Measurements from ENCODE around the gene TXNDC11. TPM values are rescaled to one million over a fixed set of nuclear protein-coding genes. Genes with fewer than 3 reads are reported as not detected.

The TXNDC11 gene
- total RNA-seq, 1 experiment from 2014 or later = 30.9 TPM

GRCh38 chr16:11660565-11660964 is 82.1 kb downstream of the TXNDC11 start:
- no peak overlapping the region for H3K4me2 ChIP-seq
- H3K27ac ChIP-seq = no peak overlapping the region
- H3F3A ChIP-seq (ENCODE audit: insufficient read depth, low read depth) = peaks cover 3% of the 10 kb centered on the region; the same call in 1 of the 2 replicates
- CTCF ChIA-PET = interaction anchor here (0.7 kb wide), 1 partner anchor 121 kb away, joined by 10 read pairs; no protein-coding TSS in a partner anchor
- POLR2A ChIA-PET (ENCODE audit: unreplicated experiment) = no interaction called here
- H3K9me2 ChIP-seq (ENCODE audit: insufficient read depth) = no peaks in the 10 kb centered on the region
- no peaks in the 10 kb centered on the region for H3K4me1 ChIP-seq (replicated peaks; ENCODE audit: insufficient read depth)
- no TSS peak for BruUV-seq (replicated peaks)
- no peak for DNase-seq
- intact Hi-C loops (cut with micrococcal nuclease; ENCODE audit: unreplicated experiment) = no loop called here
- no peaks in the 10 kb centered on the region for H4K20me1 ChIP-seq (ENCODE audit: insufficient read depth)
- H3K27me3 ChIP-seq (ENCODE audit: insufficient read depth, low read depth) = no peaks in the 10 kb centered on the region
- no peak overlapping the region for H3K4me3 ChIP-seq
- no peaks in the 10 kb centered on the region for H3K79me2 ChIP-seq (ENCODE audit: low read depth)
- no peak overlapping the region for H2AFZ ChIP-seq
- TF ChIP-seq, protein P1, sequence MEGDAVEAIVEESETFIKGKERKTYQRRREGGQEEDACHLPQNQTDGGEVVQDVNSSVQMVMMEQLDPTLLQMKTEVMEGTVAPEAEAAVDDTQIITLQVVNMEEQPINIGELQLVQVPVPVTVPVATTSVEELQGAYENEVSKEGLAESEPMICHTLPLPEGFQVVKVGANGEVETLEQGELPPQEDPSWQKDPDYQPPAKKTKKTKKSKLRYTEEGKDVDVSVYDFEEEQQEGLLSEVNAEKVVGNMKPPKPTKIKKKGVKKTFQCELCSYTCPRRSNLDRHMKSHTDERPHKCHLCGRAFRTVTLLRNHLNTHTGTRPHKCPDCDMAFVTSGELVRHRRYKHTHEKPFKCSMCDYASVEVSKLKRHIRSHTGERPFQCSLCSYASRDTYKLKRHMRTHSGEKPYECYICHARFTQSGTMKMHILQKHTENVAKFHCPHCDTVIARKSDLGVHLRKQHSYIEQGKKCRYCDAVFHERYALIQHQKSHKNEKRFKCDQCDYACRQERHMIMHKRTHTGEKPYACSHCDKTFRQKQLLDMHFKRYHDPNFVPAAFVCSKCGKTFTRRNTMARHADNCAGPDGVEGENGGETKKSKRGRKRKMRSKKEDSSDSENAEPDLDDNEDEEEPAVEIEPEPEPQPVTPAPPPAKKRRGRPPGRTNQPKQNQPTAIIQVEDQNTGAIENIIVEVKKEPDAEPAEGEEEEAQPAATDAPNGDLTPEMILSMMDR (conservative IDR thresholded peaks at IDR 0.05) = no peak
- no peak for TF ChIP-seq EZH2 (IDR thresholded peaks at IDR 0.05; ENCODE audit: low read depth)
- no peaks in the 10 kb centered on the region for H3K9me3 ChIP-seq (ENCODE audit: insufficient read depth, low read depth)
- H3K36me3 ChIP-seq (ENCODE audit: low read depth) = no peaks in the 10 kb centered on the region

DNA sequence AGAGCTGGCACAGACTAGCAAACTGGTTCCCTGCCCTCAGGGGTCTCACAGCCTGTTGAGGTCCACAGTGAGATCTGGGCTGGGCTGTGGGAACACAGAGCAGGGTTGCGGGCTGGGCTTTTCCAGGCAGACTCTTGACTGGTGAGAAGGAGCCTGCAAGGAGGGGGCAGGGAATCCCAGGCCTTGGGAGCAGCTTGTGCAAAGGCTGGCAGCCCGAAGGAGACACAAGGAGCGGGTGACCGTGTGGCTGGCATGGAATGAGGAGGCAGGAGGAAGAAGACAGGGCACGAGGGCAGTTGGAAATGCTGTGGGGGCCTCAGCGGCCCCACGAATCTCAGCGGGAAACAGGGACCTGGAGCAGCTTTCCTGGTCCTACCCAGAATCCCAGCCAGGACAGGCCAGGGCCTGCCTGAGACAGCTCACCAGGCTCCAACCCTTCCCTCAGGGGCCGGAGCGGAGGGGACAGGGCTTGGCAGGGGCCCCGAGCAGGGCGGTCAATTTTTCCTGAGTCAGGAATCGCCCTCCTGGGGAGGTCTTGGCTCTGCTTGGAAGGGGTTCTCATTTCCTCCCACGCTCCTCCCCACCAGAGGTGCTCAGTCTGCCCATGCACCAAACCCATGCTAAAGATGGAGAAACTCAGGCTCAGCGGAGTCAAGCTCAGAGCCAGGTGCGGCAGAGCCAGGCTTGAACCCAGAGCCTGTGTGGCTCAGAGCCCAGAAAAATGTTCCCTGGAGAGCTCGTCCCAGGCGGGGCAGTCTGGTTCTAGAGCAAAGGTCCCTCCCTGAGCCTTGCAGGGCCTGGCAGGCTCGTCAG is 83.6 kb downstream of the TXNDC11 start:
- Histone ChIP-seq H3K27me3 (ENCODE audit: insufficient read depth, low read depth) (no peaks in the 10 kb centered on the region), H3K9me2 (ENCODE audit: insufficient read depth) (no peaks in the 10 kb centered on the region), H3K4me1 (replicated peaks; ENCODE audit: insufficient read depth) (no peaks in the 10 kb centered on the region), H4K20me1 (ENCODE audit: insufficient read depth) (no peaks in the 10 kb centered on the region), H3K4me3 (no peak overlapping the region), H3K4me2 (no peak overlapping the region), H3F3A (ENCODE audit: insufficient read depth, low read depth) (no peaks in the 10 kb centered on the region), H3K36me3 (ENCODE audit: low read depth) (no peaks in the 10 kb centered on the region), H2AFZ (no peak overlapping the region), H3K27ac (no peak overlapping the region), H3K9me3 (ENCODE audit: insufficient read depth, low read depth) (no peaks in the 10 kb centered on the region), H3K79me2 (ENCODE audit: low read depth) (no peaks in the 10 kb centered on the region)
- no TSS peak for BruUV-seq (replicated peaks)
- TF ChIP-seq EZH2 (IDR thresholded peaks at IDR 0.05; ENCODE audit: low read depth) = no peak
- TF ChIP-seq, protein P1 (conservative IDR thresholded peaks at IDR 0.05) = no peak
- ChIA-PET CTCF (interaction anchor here (0.6 kb wide), 2 partner anchors 251 to 404 kb away, joined by 3 to 9 read pairs; no protein-coding TSS in a partner anchor), POLR2A (ENCODE audit: unreplicated experiment) (interaction anchor here (0.6 kb wide), 1 partner anchor 19 kb away, joined by 5 read pairs; no protein-coding TSS in a partner anchor)
- DNase-seq = no peak
- intact Hi-C loops (cut with micrococcal nuclease; ENCODE audit: unreplicated experiment) = no loop called here

DNA sequence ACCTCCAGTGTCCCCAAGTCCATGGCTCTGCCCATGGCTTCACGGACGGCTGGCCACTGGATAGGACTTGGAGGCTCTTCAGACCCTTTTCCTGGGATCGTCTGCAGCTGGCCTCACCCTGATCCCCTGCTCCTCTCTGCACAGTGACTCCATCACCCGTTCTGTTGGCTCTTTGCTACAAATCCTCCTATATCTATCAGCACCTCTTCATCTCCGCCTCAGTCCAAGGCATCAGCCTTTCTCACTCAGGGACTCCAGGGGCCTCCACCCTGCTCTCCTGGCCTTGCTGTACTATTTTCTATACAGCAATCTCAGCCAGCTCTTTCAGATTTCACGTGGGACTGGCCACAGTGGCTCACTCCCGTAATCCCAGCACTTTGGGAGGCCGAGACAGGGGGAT is 85.1 kb downstream of the TXNDC11 start:
- Histone ChIP-seq H2AFZ (no peak overlapping the region), H3K4me2 (no peak overlapping the region), H3K36me3 (ENCODE audit: low read depth) (no peaks in the 10 kb centered on the region), H3K4me1 (replicated peaks; ENCODE audit: insufficient read depth) (no peaks in the 10 kb centered on the region), H3K27me3 (ENCODE audit: insufficient read depth, low read depth) (no peaks in the 10 kb centered on the region), H4K20me1 (ENCODE audit: insufficient read depth) (no peaks in the 10 kb centered on the region), H3K9me3 (ENCODE audit: insufficient read depth, low read depth) (no peaks in the 10 kb centered on the region), H3K9me2 (ENCODE audit: insufficient read depth) (no peaks in the 10 kb centered on the region), H3F3A (ENCODE audit: insufficient read depth, low read depth) (no peaks in the 10 kb centered on the region), H3K4me3 (no peak overlapping the region), H3K27ac (no peak overlapping the region), H3K79me2 (ENCODE audit: low read depth) (no peaks in the 10 kb centered on the region)
- intact Hi-C loops (cut with micrococcal nuclease; ENCODE audit: unreplicated experiment) = no loop called here
- no TSS peak for BruUV-seq (replicated peaks)
- POLR2A ChIA-PET (ENCODE audit: unreplicated experiment) = no interaction called here
- DNase-seq = no peak
- CTCF ChIA-PET = no interaction called here
- TF ChIP-seq, protein P1 (conservative IDR thresholded peaks at IDR 0.05) = no peak
- no peak for TF ChIP-seq EZH2 (IDR thresholded peaks at IDR 0.05; ENCODE audit: low read depth)

All from PC-9 (cell line).